ENCODE results near the gene GTPBP1. TPM values are rescaled to one million over a fixed set of nuclear protein-coding genes. Genes with fewer than 3 reads are reported as not detected.
A peak's percentile ranks its signal among the peaks of the same experiment; 100 is the strongest.

GTPBP1 gene
- polyA plus RNA-seq, 3 donors: 6.7 to 41.4 (median 12.7) TPM

DNA sequence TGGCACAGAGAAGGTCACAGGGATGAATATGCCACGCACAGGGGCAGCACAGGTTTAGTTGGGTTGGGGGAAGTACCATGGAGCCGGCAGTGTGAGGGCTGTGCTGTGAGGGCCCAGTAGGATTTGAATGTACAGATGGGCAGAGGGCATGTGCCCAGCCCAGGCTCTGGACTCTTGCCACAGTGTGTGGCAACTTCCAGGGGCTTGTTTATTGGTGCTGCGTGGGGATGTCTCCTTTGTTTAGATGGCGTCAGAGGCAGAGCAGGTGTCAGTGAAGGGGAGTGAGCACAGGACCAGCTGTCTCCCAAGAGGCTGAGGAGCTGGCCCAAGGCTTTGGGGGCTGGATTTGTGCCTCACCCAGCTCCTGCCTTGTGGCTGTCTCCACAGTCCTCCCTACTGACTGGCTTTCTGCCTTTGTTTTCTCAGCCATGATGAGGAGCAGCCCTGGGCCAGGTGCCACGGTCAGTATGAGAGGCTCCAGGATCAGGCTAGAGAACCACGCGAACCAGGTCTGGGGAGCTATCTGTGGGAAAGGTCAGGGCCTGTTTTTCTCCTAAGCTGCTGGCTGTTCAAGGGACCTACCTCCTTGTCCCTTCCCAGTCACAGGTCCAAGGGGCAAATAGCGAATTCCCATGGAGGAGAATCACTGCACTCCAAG is 28.1 kb downstream of the GTPBP1 start:
- Histone ChIP-seq H3K36me3 (replicated peaks in 1 of 2; ENCODE audit: control insufficient read depth in 1 of 2, insufficient read depth in 2 of 2, low read length in 2 of 2) (peaks cover 77 to 91% of the 10 kb centered on the region in 2 donors), H3K4me1 (ENCODE audit: control insufficient read depth in 1 of 2, insufficient read depth in 2 of 2, low read length in 2 of 2) (no peaks in the 10 kb centered on the region), H3K79me2 (ENCODE audit: insufficient read depth, low read length) (peaks cover 5% of the 10 kb centered on the region), H4K20me1 (ENCODE audit: insufficient read depth, low read length) (peaks cover 100% of the 10 kb centered on the region), H3K4me3 (replicated peaks in 1 of 3; ENCODE audit: low read depth in 2 of 3, low read length in 3 of 3) (no peak overlapping the region), H3K4me2 (replicated peaks; ENCODE audit: extremely low read depth, low read length, poor library complexity, severe bottlenecking) (no peak overlapping the region), H2AFZ (ENCODE audit: insufficient read depth, low read depth, low read length, poor library complexity, severe bottlenecking) (no peak overlapping the region), H3K27ac (ENCODE audit: low read depth in 1 of 2, low read length in 2 of 2) (peak overlapping the region; percentile 29 to 45), H3K27me3 (ENCODE audit: control insufficient read depth in 2 of 2, insufficient read depth in 2 of 2, low read length in 2 of 2) (no peaks in the 10 kb centered on the region), H3K9ac (ENCODE audit: insufficient read depth, low read length, poor library complexity, severe bottlenecking) (no peak overlapping the region), H3K9me3 (replicated peaks in 1 of 2; ENCODE audit: control insufficient read depth in 1 of 2, insufficient read depth in 1 of 2, low read length in 2 of 2) (no peaks in the 10 kb centered on the region)
- intact Hi-C loops (cut with micrococcal nuclease): no loop called here
- peaks cover 72 to 87% of the 10 kb centered on the region in 2 donors for H3K36me3 Mint-ChIP-seq
- peak; percentile 62 for TF ChIP-seq CTCF (IDR thresholded peaks at IDR 0.05)
- no peak for DNase-seq
- H3K9me3 Mint-ChIP-seq: no peaks in the 10 kb centered on the region
- 66% methylated on average over 7 of the region's 8 CpGs for whole genome bisulfite sequencing (ENCODE audit: insufficient coverage)
- peak overlapping the region in 6 of 7 donors; percentile 64 to 88 (median 68) for H3K27ac Mint-ChIP-seq
- no peak overlapping the region for H3K4me3 Mint-ChIP-seq
- H3K27me3 Mint-ChIP-seq (ENCODE audit: low read depth in 3 of 3): peaks cover 0 to 3% (median 0%) of the 10 kb centered on the region in 3 donors
- H3K4me1 Mint-ChIP-seq: peaks cover 8% of the 10 kb centered on the region

DNA sequence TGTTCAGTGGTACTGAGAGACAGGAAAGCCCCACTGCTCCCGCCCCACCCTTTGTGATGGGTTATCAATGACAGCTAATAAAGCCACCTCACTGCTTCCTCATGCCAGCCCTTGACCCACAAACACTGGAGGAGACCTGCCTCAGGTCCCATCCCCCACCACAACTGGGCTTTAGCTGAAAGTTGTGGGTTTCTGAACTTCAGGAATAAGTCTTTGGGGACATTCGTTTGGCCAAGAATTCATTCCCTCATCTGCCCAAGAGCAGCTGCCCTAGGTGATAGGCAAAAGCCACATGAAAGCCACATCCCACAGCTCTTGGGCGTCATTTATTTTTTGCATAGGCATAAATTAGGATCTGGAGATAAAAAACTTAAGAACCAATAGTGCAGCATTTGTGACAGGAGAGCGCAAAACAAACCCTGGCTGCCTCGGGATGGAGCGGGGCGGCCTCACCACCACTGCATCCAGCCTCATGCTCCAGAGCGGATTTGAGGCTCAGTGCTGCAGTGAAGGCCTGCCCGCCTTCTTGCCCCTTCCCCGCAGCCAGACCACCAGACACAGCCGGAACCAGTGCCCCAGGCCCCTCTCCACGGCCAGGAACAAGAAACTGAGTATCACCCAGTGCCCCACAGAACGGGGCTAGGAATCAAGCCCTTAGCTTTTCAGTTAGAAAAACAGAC is 28.8 kb downstream of the GTPBP1 start:
- no peaks in the 10 kb centered on the region for H3K9me3 Mint-ChIP-seq
- peak overlapping the region in 6 of 7 donors; percentile 58 to 80 (median 68) for H3K27ac Mint-ChIP-seq
- no peak overlapping the region for H3K4me2 ChIP-seq (replicated peaks; ENCODE audit: extremely low read depth, low read length, poor library complexity, severe bottlenecking)
- no peak overlapping the region for H3K4me3 ChIP-seq (replicated peaks in 1 of 3; ENCODE audit: low read depth in 2 of 3, low read length in 3 of 3)
- WGBS (ENCODE audit: insufficient coverage): 88% methylated on average over 11 of the region's 13 CpGs
- H3K27me3 Mint-ChIP-seq (ENCODE audit: low read depth in 3 of 3): peaks cover 0 to 3% (median 0%) of the 10 kb centered on the region in 3 donors
- H3K9ac ChIP-seq (ENCODE audit: insufficient read depth, low read length, poor library complexity, severe bottlenecking): no peak overlapping the region
- H3K4me1 Mint-ChIP-seq: peaks cover 8% of the 10 kb centered on the region
- no peak overlapping the region for H2AFZ ChIP-seq (ENCODE audit: insufficient read depth, low read depth, low read length, poor library complexity, severe bottlenecking)
- H4K20me1 ChIP-seq (ENCODE audit: insufficient read depth, low read length): peaks cover 100% of the 10 kb centered on the region
- peaks cover 11% of the 10 kb centered on the region for H3K79me2 ChIP-seq (ENCODE audit: insufficient read depth, low read length)
- no peaks in the 10 kb centered on the region for H3K4me1 ChIP-seq (ENCODE audit: control insufficient read depth in 1 of 2, insufficient read depth in 2 of 2, low read length in 2 of 2)
- H3K27me3 ChIP-seq (ENCODE audit: control insufficient read depth in 2 of 2, insufficient read depth in 2 of 2, low read length in 2 of 2): no peaks in the 10 kb centered on the region
- H3K9me3 ChIP-seq (replicated peaks in 1 of 2; ENCODE audit: control insufficient read depth in 1 of 2, insufficient read depth in 1 of 2, low read length in 2 of 2): no peaks in the 10 kb centered on the region
- no peak for DNase-seq
- peak overlapping the region; percentile 29 to 45 for H3K27ac ChIP-seq (ENCODE audit: low read depth in 1 of 2, low read length in 2 of 2)
- peaks cover 72 to 87% of the 10 kb centered on the region in 2 donors for H3K36me3 Mint-ChIP-seq
- intact Hi-C loops (cut with micrococcal nuclease): no loop called here
- TF ChIP-seq CTCF (IDR thresholded peaks at IDR 0.05): no peak
- no peak overlapping the region for H3K4me3 Mint-ChIP-seq
- H3K36me3 ChIP-seq (replicated peaks in 1 of 2; ENCODE audit: control insufficient read depth in 1 of 2, insufficient read depth in 2 of 2, low read length in 2 of 2): peaks cover 77 to 91% of the 10 kb centered on the region in 2 donors
